ENCODE measurements around the gene CDC23. TPM values are rescaled to one million over a fixed set of nuclear protein-coding genes. Genes with fewer than 3 reads are reported as not detected.

Gene CDC23, protein sequence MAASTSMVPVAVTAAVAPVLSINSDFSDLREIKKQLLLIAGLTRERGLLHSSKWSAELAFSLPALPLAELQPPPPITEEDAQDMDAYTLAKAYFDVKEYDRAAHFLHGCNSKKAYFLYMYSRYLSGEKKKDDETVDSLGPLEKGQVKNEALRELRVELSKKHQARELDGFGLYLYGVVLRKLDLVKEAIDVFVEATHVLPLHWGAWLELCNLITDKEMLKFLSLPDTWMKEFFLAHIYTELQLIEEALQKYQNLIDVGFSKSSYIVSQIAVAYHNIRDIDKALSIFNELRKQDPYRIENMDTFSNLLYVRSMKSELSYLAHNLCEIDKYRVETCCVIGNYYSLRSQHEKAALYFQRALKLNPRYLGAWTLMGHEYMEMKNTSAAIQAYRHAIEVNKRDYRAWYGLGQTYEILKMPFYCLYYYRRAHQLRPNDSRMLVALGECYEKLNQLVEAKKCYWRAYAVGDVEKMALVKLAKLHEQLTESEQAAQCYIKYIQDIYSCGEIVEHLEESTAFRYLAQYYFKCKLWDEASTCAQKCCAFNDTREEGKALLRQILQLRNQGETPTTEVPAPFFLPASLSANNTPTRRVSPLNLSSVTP
- total RNA-seq (2022) (52.9 and 60.7 TPM in 2 replicates), Bru-seq, nascent RNA (percentile 80 among the genes with signal in this experiment), BruChase-seq, experiment 1, labeled RNA remaining after a 2-hour chase (percentile 87 among the genes with signal in this experiment), BruChase-seq, experiment 2, labeled RNA remaining after a 6-hour chase (percentile 87 among the genes with signal in this experiment)
- long read RNA-seq, transcript CDC23-201 (3 exons, 1,079 nt), result minor isoform, 10 of 119 reads
- long read RNA-seq, transcript CDC23-202 (16 exons, 3,155 nt), result major isoform, 96 of 119 reads
- long read RNA-seq, partial matches to known transcripts, result 3 of 119 reads
- long read RNA-seq, other reads (novel, unspliced or antisense), result 10 of 119 reads

- BruUV-seq (replicated peaks), result no TSS peak
- H3K36me3 ChIP-seq (ENCODE audit: control insufficient read depth, insufficient read depth, low read length), result peaks cover 2% of the 10 kb centered on the region; the same call in 1 of the 2 replicates
These were observed at the start of gene CDC23 for GRCh38 chr5:138213161-138214029. TSS of gene CDC23 (minus strand) at chr5:138213323. CDS start at chr5:138213312, 11 bp downstream.

DNA sequence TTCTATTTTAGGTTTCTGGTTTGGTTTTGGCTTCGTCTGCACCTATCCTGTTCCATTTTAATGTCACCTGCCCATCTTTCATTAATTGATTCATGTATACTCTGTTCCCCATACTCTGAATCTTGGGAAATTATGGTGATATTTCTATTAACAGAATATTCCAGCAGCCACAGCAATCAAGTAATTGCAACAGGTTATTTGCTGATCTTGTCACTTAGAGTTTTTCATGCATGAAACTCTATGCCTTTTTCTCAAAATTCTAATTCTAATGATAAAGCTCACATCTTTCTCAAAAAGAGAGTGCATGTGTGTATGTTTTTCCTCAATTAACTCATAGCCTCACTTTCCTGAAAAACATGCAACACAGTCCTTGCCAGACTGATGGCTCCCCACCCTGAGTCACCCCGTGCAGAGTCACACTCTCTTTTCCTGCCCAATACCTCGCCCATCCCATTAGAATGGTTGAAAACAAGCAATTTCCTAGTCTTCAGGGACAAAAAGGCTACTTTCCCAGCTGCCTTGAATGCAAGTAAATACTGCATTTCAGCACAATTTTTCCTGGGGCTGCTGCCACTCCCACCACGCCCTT is 45.7 kb upstream of the CDC23 start:
- H3K27me3 Mint-ChIP-seq (ENCODE audit: insufficient read depth, unreplicated experiment), result no peaks in the 10 kb centered on the region
- intact Hi-C loops (cut with micrococcal nuclease; ENCODE audit: unreplicated experiment), result no loop called here
- Histone ChIP-seq H3K27me3 (replicated peaks; ENCODE audit: control insufficient read depth, insufficient read depth, low read length) (no peaks in the 10 kb centered on the region), H3K4me1 (no peaks in the 10 kb centered on the region), H3K4me3 (ENCODE audit: low read depth, low read length) (no peak overlapping the region), H3K9me3 (no peaks in the 10 kb centered on the region), H3K36me3 (ENCODE audit: control insufficient read depth, insufficient read depth, low read length) (no peaks in the 10 kb centered on the region)
- no peak for DNase-seq
- ChIA-PET POLR2A (no interaction called here), CTCF (no interaction called here)
- H3K36me3 Mint-ChIP-seq (ENCODE audit: insufficient read depth, unreplicated experiment), result no peaks in the 10 kb centered on the region
- TF ChIP-seq, protein P1, sequence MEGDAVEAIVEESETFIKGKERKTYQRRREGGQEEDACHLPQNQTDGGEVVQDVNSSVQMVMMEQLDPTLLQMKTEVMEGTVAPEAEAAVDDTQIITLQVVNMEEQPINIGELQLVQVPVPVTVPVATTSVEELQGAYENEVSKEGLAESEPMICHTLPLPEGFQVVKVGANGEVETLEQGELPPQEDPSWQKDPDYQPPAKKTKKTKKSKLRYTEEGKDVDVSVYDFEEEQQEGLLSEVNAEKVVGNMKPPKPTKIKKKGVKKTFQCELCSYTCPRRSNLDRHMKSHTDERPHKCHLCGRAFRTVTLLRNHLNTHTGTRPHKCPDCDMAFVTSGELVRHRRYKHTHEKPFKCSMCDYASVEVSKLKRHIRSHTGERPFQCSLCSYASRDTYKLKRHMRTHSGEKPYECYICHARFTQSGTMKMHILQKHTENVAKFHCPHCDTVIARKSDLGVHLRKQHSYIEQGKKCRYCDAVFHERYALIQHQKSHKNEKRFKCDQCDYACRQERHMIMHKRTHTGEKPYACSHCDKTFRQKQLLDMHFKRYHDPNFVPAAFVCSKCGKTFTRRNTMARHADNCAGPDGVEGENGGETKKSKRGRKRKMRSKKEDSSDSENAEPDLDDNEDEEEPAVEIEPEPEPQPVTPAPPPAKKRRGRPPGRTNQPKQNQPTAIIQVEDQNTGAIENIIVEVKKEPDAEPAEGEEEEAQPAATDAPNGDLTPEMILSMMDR (IDR thresholded peaks at IDR 0.05; ENCODE audit: insufficient read depth in 1 of 2, low read depth in 1 of 2, low read length in 1 of 2, severe bottlenecking in 1 of 2, unreplicated experiment in 1 of 2), result no peak
- no TSS peak for BruUV-seq (replicated peaks)
- no peaks in the 10 kb centered on the region for H3K4me1 Mint-ChIP-seq (ENCODE audit: low read depth, unreplicated experiment)
- no peak overlapping the region for H3K27ac Mint-ChIP-seq (ENCODE audit: unreplicated experiment)
- H3K9me3 Mint-ChIP-seq (ENCODE audit: unreplicated experiment), result no peaks in the 10 kb centered on the region
- no peak overlapping the region for H3K4me3 Mint-ChIP-seq (ENCODE audit: unreplicated experiment)

More at GRCh38 chr5:138213161-138214029, at the start of gene CDC23:
- Mint-ChIP-seq H3K27me3 (ENCODE audit: insufficient read depth, unreplicated experiment) (no peaks in the 10 kb centered on the region), H3K9me3 (ENCODE audit: unreplicated experiment) (no peaks in the 10 kb centered on the region), H3K4me3 (ENCODE audit: unreplicated experiment) (peak within 1 kb of the TSS; percentile 99), H3K27ac (ENCODE audit: unreplicated experiment) (peak within 1 kb of the TSS; percentile 99), H3K4me1 (ENCODE audit: low read depth, unreplicated experiment) (no peaks in the 10 kb centered on the region), H3K36me3 (ENCODE audit: insufficient read depth, unreplicated experiment) (peaks cover 30% of the 10 kb centered on the region)
- ChIA-PET POLR2A (interaction anchor here (0.6 to 1.5 kb wide), 17 partner anchors 10 to 1225 kb away, joined by 3 to 12 read pairs (median 4); partner anchors contain the start of genes CDC25C, FAM53C, HSPA9 and KDM3B), CTCF (interaction anchor here (0.8 to 1.9 kb wide), 5 partner anchors 9 to 149 kb away, joined by 3 to 15 read pairs (median 6); partner anchors contain the start of gene KDM3B)
- TF ChIP-seq, protein P1 (IDR thresholded peaks at IDR 0.05; ENCODE audit: insufficient read depth in 1 of 2, low read depth in 1 of 2, low read length in 1 of 2, severe bottlenecking in 1 of 2, unreplicated experiment in 1 of 2), result no peak
- H3K4me1 ChIP-seq, result no peaks in the 10 kb centered on the region
- H3K9me3 ChIP-seq, result no peaks in the 10 kb centered on the region
- no peaks in the 10 kb centered on the region for H3K27me3 ChIP-seq (replicated peaks; ENCODE audit: control insufficient read depth, insufficient read depth, low read length)
- peak; percentile 96 to 97 for DNase-seq
- H3K4me3 ChIP-seq (ENCODE audit: low read depth, low read length), result peak within 1 kb of the TSS; percentile 99
- intact Hi-C loops (cut with micrococcal nuclease; ENCODE audit: unreplicated experiment), result loop anchor here (1.0 to 5.0 kb wide), 4 partner anchors 9 to 119 kb away; partner anchors contain the start of genes CDC25C and KIF20A
